GM23248 (cell line): Measurements from ENCODE around the gene INSRR. TPM values are rescaled to one million over a fixed set of nuclear protein-coding genes. Genes with fewer than 3 reads are reported as not detected.
A peak's percentile ranks its signal among the peaks of the same experiment; 100 is the strongest.

ENCODE experiments used
- DNase-seq: peaks from one replicate; pipeline ENCODE4 v3.0.0-alpha.2; 2015
- H2AFZ ChIP-seq: fragments of 200-600 bp; sonication (generic); 2 replicates; pipeline ENCODE4 v1.6.1; 2016; ENCODE audit warnings: antibody characterized with exemption
- H3F3A ChIP-seq: fragments of 200-600 bp; sonication (generic); 2 replicates; pipeline ENCODE4 v1.6.1; 2016; ENCODE audit warnings: mild to moderate bottlenecking, antibody characterized with exemption, mixed run types; ENCODE audit not compliant: insufficient read depth
- H3K27ac ChIP-seq: fragments of 200-600 bp; sonication (generic); 2 replicates; pipeline ENCODE4 v1.5.1; 2016; ENCODE audit warnings: mild to moderate bottlenecking
- H3K27me3 ChIP-seq: fragments of 200-600 bp; sonication (generic); replicated peaks from 2 replicates; pipeline ENCODE4 v1.6.1; 2016; ENCODE audit warnings: mild to moderate bottlenecking; ENCODE audit not compliant: insufficient read depth
- H3K36me3 ChIP-seq: fragments of 200-600 bp; sonication (generic); 2 replicates; pipeline ENCODE4 v1.6.1; 2016; ENCODE audit warnings: low read depth, mild to moderate bottlenecking
- H3K4me1 ChIP-seq: fragments of 200-600 bp; sonication (generic); 2 replicates; pipeline ENCODE4 v1.6.1; 2016; ENCODE audit warnings: mild to moderate bottlenecking; ENCODE audit not compliant: insufficient read depth
- H3K4me2 ChIP-seq: fragments of 200-600 bp; sonication (generic); one replicate; pipeline ENCODE4 v1.6.1; 2016; ENCODE audit warnings: mild to moderate bottlenecking; ENCODE audit not compliant: unreplicated experiment
- H3K4me3 ChIP-seq: fragments of 200-600 bp; sonication (generic); 2 replicates; pipeline ENCODE4 v1.5.1; 2016; ENCODE audit warnings: mild to moderate bottlenecking
- H3K79me2 ChIP-seq: fragments of 200-600 bp; sonication (generic); 2 replicates; pipeline ENCODE4 v1.6.1; 2016; ENCODE audit warnings: mild to moderate bottlenecking; ENCODE audit not compliant: insufficient read depth
- H3K9ac ChIP-seq: fragments of 200-600 bp; sonication (generic); 2 replicates; pipeline ENCODE4 v1.6.1; 2016; ENCODE audit warnings: mild to moderate bottlenecking
- H3K9me2 ChIP-seq: fragments of 200-600 bp; sonication (generic); 2 replicates; pipeline ENCODE4 v1.6.1; 2016; ENCODE audit warnings: mixed run types, mild to moderate bottlenecking, moderate library complexity; ENCODE audit not compliant: insufficient read depth
- H3K9me3 ChIP-seq: fragments of 200-600 bp; sonication (generic); one replicate; pipeline ENCODE4 v1.6.1; 2017; ENCODE audit warnings: low read depth
- H4K20me1 ChIP-seq: fragments of 200-600 bp; sonication (generic); 2 replicates; pipeline ENCODE4 v1.6.0; 2016; ENCODE audit not compliant: insufficient read depth
- EZH2 ChIP-seq: fragments of 200-600 bp; sonication (generic); IDR thresholded peaks from 2 replicates; pipeline ENCODE4 v1.6.1; 2018; ENCODE audit warnings: antibody characterized with exemption, mild to moderate bottlenecking; ENCODE audit not compliant: insufficient read depth, poor library complexity, severe bottlenecking
- EZH2phosphoT487 ChIP-seq: fragments of 200-600 bp; sonication (generic); IDR thresholded peaks from 2 replicates; pipeline ENCODE4 v1.6.1; 2018; ENCODE audit warnings: antibody characterized with exemption, moderate library complexity, mild to moderate bottlenecking, low read depth; ENCODE audit not compliant: insufficient read depth
- WGBS, 2 experiments: methylation state at CpG; one replicate each; pipeline ENCODE4 v1.1.6; 2015 to 2017; ENCODE audit warnings: low lambda C conversion rate in 2 of 2, low coverage in 1 of 2; ENCODE audit errors: missing lambda C conversion rate in 2 of 2; 5-methylcytosine and 5-hydroxymethylcytosine counted together
- in situ Hi-C: fragments of 300-500 bp; cut with MboI; formaldehyde crosslinking; loops from 2 replicates; pipeline ENCODE4 v1.15.0; 2020
- polyA plus RNA-seq: library from polyadenylated mRNA; unstranded; fragments of >200 nt; fragmentation: Nextera tagmentation; extraction: Ambion mirVana; gene quantifications from 2 replicates; pipeline ENCODE4 v1.2.1, GENCODE V29; 2016
- total RNA-seq: library from RNA; depleted of rRNA; stranded (reverse); fragments of >200 nt; shearing (Covaris generic); gene quantifications from 2 replicates; pipeline ENCODE4 v1.2.3, GENCODE V29; 2014

Gene INSRR
- total and polyA plus RNA-seq, 2 experiments from 2014 or later: 0.09 TPM; not detected in 1

- no peaks in the 10 kb centered on the region for H3F3A ChIP-seq
- no peak overlapping the region for H3K27ac ChIP-seq
- 0 out of 2 replicates have a peak, but pooled peaks cover 18% of the 10 kb centered on the region for H3K27me3 ChIP-seq
- H4K20me1 ChIP-seq: no peaks in the 10 kb centered on the region
- no peak overlapping the region for H3K9ac ChIP-seq
- H3K79me2 ChIP-seq: no peaks in the 10 kb centered on the region
- in situ Hi-C loops: no loop called here
- no peak overlapping the region for H2AFZ ChIP-seq
- H3K4me3 ChIP-seq: no peak overlapping the region
- H3K4me2 ChIP-seq: no peak overlapping the region
- no peaks in the 10 kb centered on the region for H3K36me3 ChIP-seq
- H3K9me3 ChIP-seq: no peaks in the 10 kb centered on the region
- TF ChIP-seq EZH2phosphoT487: no peak
- TF ChIP-seq EZH2: no peak
- DNase-seq: no peak
- no peaks in the 10 kb centered on the region for H3K9me2 ChIP-seq
- no peaks in the 10 kb centered on the region for H3K4me1 ChIP-seq
- 65% methylated on average over 18 of the region's 18 CpGs for WGBS, 2 experiments
Observed at GRCh38 chr1:156828400-156829124, 30.4 kb downstream of the INSRR start.

- H3K9me2 ChIP-seq: no peaks in the 10 kb centered on the region
- H3K9ac ChIP-seq: no peak overlapping the region
- 38% methylated on average over 1 of the region's 1 CpG for WGBS, 2 experiments
- peak; percentile 55 for DNase-seq
- no peak overlapping the region for H2AFZ ChIP-seq
- in situ Hi-C loops: no loop called here
- no peak overlapping the region for H3K4me2 ChIP-seq
- H3K27me3 ChIP-seq: 0 out of 2 replicates have a peak, but pooled peaks cover 9% of the 10 kb centered on the region
- H3K79me2 ChIP-seq: no peaks in the 10 kb centered on the region
- H3K9me3 ChIP-seq: no peaks in the 10 kb centered on the region
- no peak overlapping the region for H3K4me3 ChIP-seq
- H3K36me3 ChIP-seq: no peaks in the 10 kb centered on the region
- no peak for TF ChIP-seq EZH2
- TF ChIP-seq EZH2phosphoT487: no peak
- H3F3A ChIP-seq: 0 out of 2 replicates have a peak, but pooled peaks cover 3% of the 10 kb centered on the region
- H4K20me1 ChIP-seq: no peaks in the 10 kb centered on the region
- no peak overlapping the region for H3K27ac ChIP-seq
- peaks cover 13% of the 10 kb centered on the region for H3K4me1 ChIP-seq
Observed at GRCh38 chr1:156826630-156827029, 32.3 kb downstream of the INSRR start.

GRCh38 chr1:156823210-156823790 lies 35.6 kb downstream of the INSRR start:
- peaks cover 15% of the 10 kb centered on the region for H3K4me1 ChIP-seq
- H3K79me2 ChIP-seq: no peaks in the 10 kb centered on the region
- TF ChIP-seq EZH2 (no peak), EZH2phosphoT487 (no peak)
- DNase-seq: no peak
- no peak overlapping the region for H3K27ac ChIP-seq
- H3K4me3 ChIP-seq: no peak overlapping the region
- H2AFZ ChIP-seq: no peak overlapping the region
- H3K27me3 ChIP-seq: no peaks in the 10 kb centered on the region
- no peak overlapping the region for H3K4me2 ChIP-seq
- WGBS, 2 experiments: 93 to 95% methylated on average over 5 of the region's 5 CpGs
- H4K20me1 ChIP-seq: no peaks in the 10 kb centered on the region
- H3K9me3 ChIP-seq: no peaks in the 10 kb centered on the region
- H3F3A ChIP-seq: 0 out of 2 replicates have a peak, but pooled peaks cover 3% of the 10 kb centered on the region
- no peak overlapping the region for H3K9ac ChIP-seq
- no peaks in the 10 kb centered on the region for H3K36me3 ChIP-seq
- H3K9me2 ChIP-seq: no peaks in the 10 kb centered on the region
- in situ Hi-C loops: no loop called here

- H3K9me3 ChIP-seq: no peaks in the 10 kb centered on the region
- no peak overlapping the region for H2AFZ ChIP-seq
- no peaks in the 10 kb centered on the region for H4K20me1 ChIP-seq
- DNase-seq: no peak
- no peak overlapping the region for H3K4me2 ChIP-seq
- in situ Hi-C loops: no loop called here
- H3F3A ChIP-seq: 0 out of 2 replicates have a peak, but pooled peaks cover 3% of the 10 kb centered on the region
- H3K79me2 ChIP-seq: no peaks in the 10 kb centered on the region
- H3K9me2 ChIP-seq: no peaks in the 10 kb centered on the region
- no peaks in the 10 kb centered on the region for H3K27me3 ChIP-seq
- TF ChIP-seq EZH2phosphoT487 (no peak), EZH2 (no peak)
- no peak overlapping the region for H3K27ac ChIP-seq
- peaks cover 15% of the 10 kb centered on the region for H3K4me1 ChIP-seq
- no peaks in the 10 kb centered on the region for H3K36me3 ChIP-seq
- H3K4me3 ChIP-seq: no peak overlapping the region
- 90 to 95% methylated on average over 1 of the region's 1 CpG for WGBS, 2 experiments
- H3K9ac ChIP-seq: no peak overlapping the region
Observed at GRCh38 chr1:156822680-156823079, 36.2 kb downstream of the INSRR start.
